C4-2B (cell line): ENCODE measurements around the gene C17orf107.

Source experiments
- CTCF ChIP-seq: fragments of 450-650 bp; conservative IDR thresholded peaks from 2 replicates; pipeline ENCODE4 v1.5.1; 2017; ENCODE audit warnings: mild to moderate bottlenecking
- ZFX ChIP-seq: fragments of 450-650 bp; IDR thresholded peaks from 2 replicates; pipeline ENCODE4 v1.6.1; 2017

- TF ChIP-seq CTCF (no peak), ZFX (no peak)
Measured at GRCh38 chr17:4950746-4951204, 51.4 kb downstream of the C17orf107 start, which contains the start of gene ENO3.
